GM21717 (cell line): Measurements from ENCODE around the gene SNX21.

ENCODE experiments used
- ATAC-seq: cut with Tn5 transposase; IDR thresholded peaks from one replicate; pipeline ENCODE4 v1.9.1; 2021; ENCODE audit warnings: mild to moderate bottlenecking, moderate library complexity; ENCODE audit not compliant: unreplicated experiment

SNX21 gene

DNA sequence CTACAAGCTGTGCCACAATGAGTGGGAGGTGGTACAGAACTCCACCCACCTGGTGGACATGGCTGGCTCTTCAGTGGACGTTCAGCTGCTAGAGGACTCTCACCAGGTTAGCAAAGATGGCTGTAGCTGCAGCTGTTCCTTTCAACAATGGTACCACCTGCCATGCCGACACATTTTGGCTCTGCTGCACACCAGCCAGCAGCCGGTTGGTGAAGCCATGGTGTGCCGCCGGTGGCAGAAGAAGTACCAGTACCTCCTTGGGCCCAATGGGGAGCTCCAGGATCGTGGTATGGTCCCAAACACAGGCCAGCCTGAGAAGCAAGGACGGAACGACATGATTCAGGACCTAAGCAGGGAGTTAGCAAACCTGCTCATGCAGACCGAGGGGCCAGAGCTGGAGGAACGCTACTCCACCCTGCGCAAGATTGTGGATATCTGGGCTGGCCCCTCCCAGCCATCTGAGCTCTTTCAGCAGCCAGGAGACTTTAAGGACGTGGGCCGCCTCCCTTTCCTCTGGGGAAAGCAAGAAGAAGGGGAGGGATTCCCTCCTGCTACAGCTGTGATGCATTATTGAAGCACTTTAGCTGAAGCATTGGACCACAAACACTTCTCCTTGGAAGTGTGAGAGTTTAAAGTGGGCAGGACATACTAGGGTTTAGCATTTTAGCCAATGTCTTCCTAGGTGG, 44.6 kb downstream of the SNX21 start:
- no peak for ATAC-seq

- peak; percentile 95 for ATAC-seq
These were observed 47.6 kb downstream of the SNX21 start, which contains the start of gene ZSWIM1 for GRCh38 chr20:45880988-45881788. ZSWIM1 (plus strand) TSS chr20:45881227; CDS start chr20:45882593, 1,366 bp downstream.

DNA sequence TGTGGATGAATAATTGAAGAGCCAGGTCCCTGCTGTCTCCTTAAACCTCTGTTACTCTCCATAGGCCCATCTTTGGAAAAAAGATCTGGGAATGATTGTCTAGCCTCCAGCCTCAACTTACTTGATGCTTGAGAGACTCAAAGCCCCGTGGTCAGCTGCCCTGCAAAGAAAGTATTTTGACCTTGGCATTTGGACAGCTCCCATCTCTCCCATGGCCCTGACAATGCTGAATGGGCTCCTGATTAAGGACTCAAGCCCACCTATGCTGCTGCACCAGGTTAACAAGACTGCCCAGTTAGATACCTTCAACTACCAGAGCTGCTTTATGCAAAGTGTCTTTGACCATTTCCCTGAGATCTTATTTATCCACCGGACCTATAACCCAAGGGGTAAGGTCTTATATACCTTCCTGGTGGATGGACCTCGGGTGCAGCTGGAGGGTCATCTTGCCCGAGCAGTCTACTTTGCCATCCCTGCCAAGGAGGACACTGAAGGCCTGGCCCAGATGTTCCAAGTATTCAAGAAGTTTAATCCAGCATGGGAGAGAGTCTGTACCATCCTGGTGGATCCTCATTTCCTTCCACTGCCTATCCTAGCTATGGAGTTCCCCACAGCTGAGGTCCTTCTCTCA, 49.0 kb downstream of the SNX21 start:
- ATAC-seq, result no peak

DNA sequence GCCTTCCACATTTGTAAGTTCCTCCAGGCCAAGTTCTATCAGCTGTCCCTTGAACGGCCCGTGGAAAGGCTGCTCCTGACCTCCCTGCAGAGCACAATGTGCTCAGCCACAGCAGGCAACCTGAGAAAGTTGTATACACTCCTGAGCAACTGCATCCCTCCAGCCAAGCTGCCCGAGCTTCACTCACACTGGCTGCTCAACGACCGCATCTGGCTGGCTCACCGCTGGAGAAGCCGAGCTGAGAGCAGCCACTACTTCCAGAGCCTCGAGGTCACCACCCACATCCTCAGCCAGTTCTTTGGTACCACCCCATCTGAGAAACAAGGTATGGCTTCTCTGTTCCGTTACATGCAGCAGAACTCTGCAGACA, 49.5 kb downstream of the SNX21 start:
- ATAC-seq, result no peak

DNA sequence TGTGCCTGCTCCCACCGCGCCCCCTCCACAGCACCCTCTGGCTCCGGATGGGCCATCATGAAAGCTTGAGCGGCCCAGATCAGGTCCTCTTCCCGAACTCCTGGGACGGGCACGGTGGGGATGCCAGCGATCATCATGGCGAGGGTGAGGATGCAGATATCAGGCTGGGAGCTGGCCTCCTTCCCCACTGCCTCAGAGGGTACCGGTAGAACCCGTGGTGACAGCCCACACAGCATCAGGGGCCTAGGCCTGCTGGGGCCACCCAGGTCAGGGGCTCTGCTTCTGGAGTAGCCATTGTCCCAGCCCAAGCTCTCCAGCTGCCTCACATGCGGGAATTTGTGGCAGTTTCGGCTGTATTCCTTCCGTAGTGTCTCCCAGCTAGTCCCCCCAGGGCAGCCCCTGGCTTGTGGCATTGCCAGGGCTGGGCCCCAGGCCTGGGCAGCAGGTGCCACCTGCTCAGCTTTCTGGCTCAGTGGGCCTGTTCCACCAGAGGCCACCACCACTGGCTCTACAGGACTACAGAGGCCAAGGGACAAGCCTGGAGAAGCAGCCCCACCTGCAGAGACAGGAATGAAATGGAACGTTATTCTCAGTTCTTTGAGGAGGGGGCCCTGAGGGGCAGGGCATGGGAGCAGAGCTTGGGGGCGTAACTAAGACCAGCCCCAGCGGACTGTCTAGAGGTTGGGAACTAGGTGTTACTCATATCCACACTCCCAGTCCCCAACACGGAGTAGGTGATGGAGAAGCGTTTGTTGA, 53.2 kb downstream of the SNX21 start:
- no peak for ATAC-seq

DNA sequence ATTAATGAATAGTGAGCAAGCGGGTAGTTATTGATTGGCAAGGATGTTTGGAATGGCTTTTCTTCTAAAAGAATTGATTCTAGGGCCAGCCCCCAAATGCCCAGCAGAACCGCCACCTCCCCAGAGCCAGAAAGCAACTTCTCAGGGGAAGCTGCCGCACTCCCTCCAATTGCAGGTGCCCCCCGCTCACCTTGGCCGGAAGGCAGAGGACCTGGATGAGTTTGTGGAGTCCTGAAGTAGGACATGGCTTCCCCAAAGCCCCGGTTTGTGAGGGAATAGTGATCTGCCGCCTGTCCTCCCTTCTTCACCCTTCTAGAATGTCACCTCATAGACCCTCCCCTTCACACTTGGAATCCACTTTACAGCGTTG, 53.7 kb downstream of the SNX21 start, which contains the start of gene SPATA25:
Gene SPATA25 (minus strand): TSS at position 277 of the 370 bp plus-strand sequence. CDS start 32 bp downstream, at position 245.
- no peak for ATAC-seq

DNA sequence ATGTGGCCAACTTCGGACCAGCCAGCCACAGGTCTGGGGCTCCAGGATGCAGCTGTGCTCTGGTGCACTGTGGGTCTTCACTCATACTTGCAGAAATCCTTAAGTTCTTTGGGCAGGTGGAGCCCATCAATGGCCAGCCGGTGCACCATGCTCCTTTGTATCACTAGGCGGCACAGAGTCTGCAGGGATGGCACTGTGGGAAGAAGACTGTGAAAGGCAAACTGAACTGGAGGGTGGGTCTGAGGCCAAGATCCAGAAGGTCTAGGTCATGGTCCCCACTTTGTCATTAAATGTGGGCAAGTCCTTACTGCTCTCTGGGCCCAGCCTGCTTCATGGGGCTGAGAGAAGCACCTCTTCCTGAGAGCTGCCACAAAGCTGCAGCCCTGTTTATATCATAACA, 55.1 kb downstream of the SNX21 start:
- ATAC-seq, result no peak

- ATAC-seq, result no peak
These were observed 56.7 kb downstream of the SNX21 start for GRCh38 chr20:45890077-45890984.

DNA sequence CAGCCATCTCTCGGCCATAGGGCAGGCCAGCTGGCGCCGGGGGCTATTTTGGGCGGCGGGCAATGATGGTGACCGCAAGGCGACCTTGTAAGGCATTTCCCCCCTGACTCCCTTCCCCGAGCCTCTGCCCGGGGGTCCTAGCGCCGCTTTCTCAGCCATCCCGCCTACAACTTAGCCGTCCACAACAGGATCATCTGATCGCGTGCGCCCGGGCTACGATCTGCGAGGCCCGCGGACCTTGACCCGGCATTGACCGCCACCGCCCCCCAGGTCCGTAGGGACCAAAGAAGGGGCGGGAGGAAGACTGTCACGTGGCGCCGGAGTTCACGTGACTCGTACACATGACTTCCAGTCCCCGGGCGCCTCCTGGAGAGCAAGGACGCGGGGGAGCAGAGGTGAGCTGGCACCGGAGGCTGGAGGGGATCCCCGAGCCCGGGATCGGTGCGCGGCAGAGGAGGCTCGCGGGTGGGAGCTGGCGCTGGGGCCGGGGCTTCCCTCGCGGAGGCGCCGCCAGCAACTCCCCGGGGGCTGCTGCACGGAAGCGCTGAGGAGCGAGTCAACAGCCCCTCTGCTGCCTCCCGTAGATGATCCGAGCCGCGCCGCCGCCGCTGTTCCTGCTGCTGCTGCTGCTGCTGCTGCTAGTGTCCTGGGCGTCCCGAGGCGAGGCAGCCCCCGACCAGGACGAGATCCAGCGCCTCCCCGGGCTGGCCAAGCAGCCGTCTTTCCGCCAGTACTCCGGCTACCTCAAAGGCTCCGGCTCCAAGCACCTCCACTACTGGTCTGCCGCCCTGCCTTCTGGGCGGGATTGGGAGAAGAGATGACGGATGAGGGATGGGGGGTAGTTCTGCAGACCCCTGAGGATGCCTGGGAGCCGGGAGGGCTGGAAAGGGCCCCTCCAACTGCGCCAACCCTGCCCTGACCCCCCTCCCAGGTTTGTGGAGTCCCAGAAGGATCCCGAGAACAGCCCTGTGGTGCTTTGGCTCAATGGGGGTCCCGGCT, 57.7 kb downstream of the SNX21 start, which contains the start of the genes CTSA and NEURL2:
Gene CTSA (plus strand): TSS at position 351 of the 999 bp plus-strand sequence. CDS start 234 bp downstream, at position 585.
Gene NEURL2 (minus strand): TSS at position 224 of the 999 bp plus-strand sequence. CDS start 217 bp downstream, at position 7.
- ATAC-seq, result no peak

GRCh38 chr20:45892049-45892825, 58.6 kb downstream of the SNX21 start:
- no peak for ATAC-seq
